Measurements from ENCODE around the gene NDUFA8. TPM values are rescaled to one million over a fixed set of nuclear protein-coding genes. Genes with fewer than 3 reads are reported as not detected.

Gene NDUFA8
- total RNA-seq, 5 donors from 2014 or later (not counting 1 experiment from before 2014, with no cell fraction given) = 11.2 to 25.4 (median 18.4) TPM

DNA sequence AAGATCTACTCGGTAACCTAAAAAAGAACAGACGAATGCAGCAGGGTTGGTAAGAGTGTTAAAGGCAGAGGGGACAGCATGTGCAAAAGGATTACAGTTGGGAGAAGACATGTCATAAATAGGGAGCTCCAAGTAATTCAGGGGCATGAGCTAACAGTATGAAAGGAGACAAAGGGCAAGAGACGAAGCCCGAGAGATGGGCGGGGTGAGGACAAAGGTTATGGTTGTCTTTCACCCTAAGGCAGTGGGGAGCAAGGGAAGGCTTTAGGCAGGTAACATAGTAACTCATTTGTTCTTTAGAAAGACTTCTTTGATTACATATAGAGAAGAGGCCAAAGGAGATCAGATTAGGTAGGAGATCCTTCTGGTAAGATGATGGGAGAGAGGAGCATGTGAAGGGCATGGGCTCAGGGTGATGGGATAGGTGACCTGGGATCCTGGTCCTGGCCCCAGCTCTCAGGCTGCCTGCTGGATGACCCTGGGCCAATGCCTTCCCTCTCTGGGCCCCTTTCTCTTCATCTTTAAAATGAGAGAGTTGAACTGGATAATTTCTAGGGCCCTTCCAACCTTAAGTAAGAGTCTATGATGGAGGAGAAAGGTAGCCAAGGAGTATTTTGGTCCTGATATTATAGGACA lies 19.6 kb upstream of the NDUFA8 start:
- CTCF ChIA-PET = no interaction called here
- Mint-ChIP-seq H3K27ac (no peak overlapping the region), H3K4me3 (no peak overlapping the region), H3K36me3 (no peaks in the 10 kb centered on the region), H3K4me1 (no peaks in the 10 kb centered on the region), H3K27me3 (peaks cover 21 to 22% of the 10 kb centered on the region in 2 donors), H3K9me3 (no peaks in the 10 kb centered on the region)
- ATAC-seq (replicated peaks in 1 of 4) = no peak
- Histone ChIP-seq H3K36me3 (ENCODE audit: control insufficient read depth in 2 of 2, extremely low read depth in 1 of 2, insufficient read depth in 1 of 2, low read length in 1 of 2) (no peaks in the 10 kb centered on the region), H3K27ac (ENCODE audit: low read length) (no peak overlapping the region), H3K9me3 (no peaks in the 10 kb centered on the region), H3K4me3 (ENCODE audit: control insufficient read depth in 1 of 2, extremely low read depth in 1 of 2, low read length in 1 of 2) (no peak overlapping the region), H3K27me3 (replicated peaks in 1 of 2; ENCODE audit: control insufficient read depth in 2 of 2, extremely low read depth in 1 of 2, insufficient read depth in 2 of 2, low read length in 1 of 2) (peaks cover 0 to 5% of the 10 kb centered on the region in 2 experiments), H3K4me1 (ENCODE audit: control insufficient read depth in 1 of 2, extremely low read depth in 1 of 2, insufficient read depth in 2 of 2, low read length in 2 of 2) (no peaks in the 10 kb centered on the region)
- POLR2A ChIA-PET = no interaction called here
- no peak for DNase-seq
- WGBS (ENCODE audit: insufficient coverage) = 92% methylated on average over 2 of the region's 5 CpGs

DNA sequence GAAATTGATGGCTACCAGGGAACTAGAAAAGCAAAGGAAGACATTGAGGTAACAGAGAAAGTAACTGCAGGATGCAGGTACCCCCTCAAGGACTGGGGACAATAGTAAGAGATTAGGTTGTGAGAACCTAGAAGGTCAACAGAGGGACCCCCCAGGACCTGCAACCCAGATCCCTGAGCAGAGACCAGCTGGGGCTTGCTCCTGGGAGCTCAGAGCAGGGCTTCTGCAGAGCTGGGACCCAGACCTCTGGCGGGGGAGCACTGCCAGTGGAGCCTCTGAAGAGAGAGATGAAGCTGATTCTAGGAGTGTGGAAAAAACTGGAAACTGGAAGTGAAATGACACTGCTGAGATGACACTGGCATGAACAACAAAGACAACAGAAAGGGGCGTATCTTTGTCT lies 17.3 kb upstream of the NDUFA8 start:
- Mint-ChIP-seq H3K9me3 (no peaks in the 10 kb centered on the region), H3K27me3 (peaks cover 28 to 34% of the 10 kb centered on the region in 2 donors)
- WGBS (ENCODE audit: insufficient coverage) = 100% methylated on average over 1 of the region's 2 CpGs

DNA sequence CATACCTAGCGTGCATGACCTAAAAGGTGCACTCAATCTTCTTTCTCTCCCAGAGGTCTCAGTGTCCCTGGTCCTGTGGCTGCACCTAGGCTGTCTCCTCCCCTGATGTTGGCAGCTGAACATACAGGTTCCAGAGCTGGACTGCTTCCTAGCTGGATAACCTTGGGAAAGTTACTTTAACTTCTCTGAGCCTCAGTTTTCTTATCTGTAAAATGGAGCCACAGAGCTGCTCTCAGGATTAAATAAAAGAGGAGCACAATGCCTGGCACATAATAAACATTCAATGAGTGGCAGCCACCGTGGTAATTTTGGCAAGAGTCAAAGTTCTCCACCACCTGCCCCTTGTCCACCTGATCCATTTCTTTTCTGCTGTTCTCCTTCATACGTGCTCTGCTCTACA lies 14.1 kb upstream of the NDUFA8 start:
- CTCF ChIA-PET = no interaction called here
- H3K4me1 ChIP-seq (ENCODE audit: control insufficient read depth in 1 of 2, extremely low read depth in 1 of 2, insufficient read depth in 2 of 2, low read length in 2 of 2) = no peaks in the 10 kb centered on the region
- H3K27me3 ChIP-seq (replicated peaks in 1 of 2; ENCODE audit: control insufficient read depth in 2 of 2, extremely low read depth in 1 of 2, insufficient read depth in 2 of 2, low read length in 1 of 2) = peaks cover 0 to 32% of the 10 kb centered on the region in 2 experiments
- Mint-ChIP-seq H3K36me3 (no peaks in the 10 kb centered on the region), H3K4me3 (no peak overlapping the region), H3K27me3 (peaks cover 35 to 47% of the 10 kb centered on the region in 2 donors), H3K27ac (peak overlapping the region in 1 of 2 donors; percentile 30), H3K4me1 (no peaks in the 10 kb centered on the region), H3K9me3 (no peaks in the 10 kb centered on the region)
- no peak for ATAC-seq (replicated peaks in 1 of 4)
- no peaks in the 10 kb centered on the region for H3K9me3 ChIP-seq
- 90% methylated on average over 3 of the region's 3 CpGs for WGBS (ENCODE audit: insufficient coverage)
- no peaks in the 10 kb centered on the region for H3K36me3 ChIP-seq (ENCODE audit: control insufficient read depth in 2 of 2, extremely low read depth in 1 of 2, insufficient read depth in 1 of 2, low read length in 1 of 2)
- no peak for DNase-seq
- H3K4me3 ChIP-seq (ENCODE audit: control insufficient read depth in 1 of 2, extremely low read depth in 1 of 2, low read length in 1 of 2) = no peak overlapping the region
- no peak overlapping the region for H3K27ac ChIP-seq (ENCODE audit: low read length)
- POLR2A ChIA-PET = no interaction called here

More for the DNA sequence above, 17.3 kb upstream of the NDUFA8 start:
- Histone ChIP-seq H3K36me3 (ENCODE audit: control insufficient read depth in 2 of 2, extremely low read depth in 1 of 2, insufficient read depth in 1 of 2, low read length in 1 of 2) (no peaks in the 10 kb centered on the region), H3K27me3 (replicated peaks in 1 of 2; ENCODE audit: control insufficient read depth in 2 of 2, extremely low read depth in 1 of 2, insufficient read depth in 2 of 2, low read length in 1 of 2) (peaks cover 0 to 25% of the 10 kb centered on the region in 2 experiments), H3K4me3 (ENCODE audit: control insufficient read depth in 1 of 2, extremely low read depth in 1 of 2, low read length in 1 of 2) (no peak overlapping the region), H3K27ac (ENCODE audit: low read length) (no peak overlapping the region), H3K9me3 (no peaks in the 10 kb centered on the region), H3K4me1 (ENCODE audit: control insufficient read depth in 1 of 2, extremely low read depth in 1 of 2, insufficient read depth in 2 of 2, low read length in 2 of 2) (no peaks in the 10 kb centered on the region)
- H3K36me3 Mint-ChIP-seq = no peaks in the 10 kb centered on the region
- H3K27ac Mint-ChIP-seq = no peak overlapping the region
- POLR2A ChIA-PET = no interaction called here
- no peak for ATAC-seq (replicated peaks in 1 of 4)
- H3K4me1 Mint-ChIP-seq = no peaks in the 10 kb centered on the region
- DNase-seq = no peak
- H3K4me3 Mint-ChIP-seq = no peak overlapping the region
- CTCF ChIA-PET = no interaction called here

DNA sequence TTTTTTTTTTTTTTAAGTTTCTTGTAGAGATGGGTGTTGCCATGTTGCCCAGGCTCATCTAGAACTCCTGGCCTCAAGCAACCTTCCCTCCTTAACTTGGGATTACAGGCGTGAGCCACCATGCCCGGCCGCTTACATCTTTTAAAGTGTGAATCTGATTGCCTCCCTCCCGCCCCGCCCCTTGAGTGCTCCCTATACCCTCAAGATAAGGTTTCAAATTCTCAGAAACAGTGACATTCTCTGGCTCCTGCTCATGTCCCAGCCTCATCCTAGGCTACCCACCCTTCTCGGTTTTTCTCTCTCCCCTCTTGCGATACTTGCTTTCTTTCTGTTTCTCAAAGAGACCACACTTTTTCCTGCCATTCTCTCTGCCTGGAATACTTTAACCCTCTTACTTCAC lies 12.6 kb upstream of the NDUFA8 start:
- no peaks in the 10 kb centered on the region for H3K4me1 ChIP-seq (ENCODE audit: control insufficient read depth in 1 of 2, extremely low read depth in 1 of 2, insufficient read depth in 2 of 2, low read length in 2 of 2)
- Mint-ChIP-seq H3K4me1 (no peaks in the 10 kb centered on the region), H3K27ac (no peak overlapping the region), H3K36me3 (no peaks in the 10 kb centered on the region), H3K4me3 (no peak overlapping the region), H3K27me3 (peaks cover 42 to 54% of the 10 kb centered on the region in 2 donors), H3K9me3 (no peaks in the 10 kb centered on the region)
- no peak for DNase-seq
- CTCF ChIA-PET = no interaction called here
- POLR2A ChIA-PET = interaction anchor here (0.6 kb wide), 2 partner anchors 25 to 305 kb away, joined by 4 read pairs; no protein-coding TSS in a partner anchor
- H3K27me3 ChIP-seq (replicated peaks in 1 of 2; ENCODE audit: control insufficient read depth in 2 of 2, extremely low read depth in 1 of 2, insufficient read depth in 2 of 2, low read length in 1 of 2) = peaks cover 0 to 34% of the 10 kb centered on the region in 2 experiments
- no peaks in the 10 kb centered on the region for H3K36me3 ChIP-seq (ENCODE audit: control insufficient read depth in 2 of 2, extremely low read depth in 1 of 2, insufficient read depth in 1 of 2, low read length in 1 of 2)
- no peak overlapping the region for H3K27ac ChIP-seq (ENCODE audit: low read length)
- H3K4me3 ChIP-seq (ENCODE audit: control insufficient read depth in 1 of 2, extremely low read depth in 1 of 2, low read length in 1 of 2) = no peak overlapping the region
- no peak for ATAC-seq (replicated peaks in 1 of 4)
- 88% methylated on average over 7 of the region's 7 CpGs for WGBS (ENCODE audit: insufficient coverage)
- H3K9me3 ChIP-seq = no peaks in the 10 kb centered on the region

DNA sequence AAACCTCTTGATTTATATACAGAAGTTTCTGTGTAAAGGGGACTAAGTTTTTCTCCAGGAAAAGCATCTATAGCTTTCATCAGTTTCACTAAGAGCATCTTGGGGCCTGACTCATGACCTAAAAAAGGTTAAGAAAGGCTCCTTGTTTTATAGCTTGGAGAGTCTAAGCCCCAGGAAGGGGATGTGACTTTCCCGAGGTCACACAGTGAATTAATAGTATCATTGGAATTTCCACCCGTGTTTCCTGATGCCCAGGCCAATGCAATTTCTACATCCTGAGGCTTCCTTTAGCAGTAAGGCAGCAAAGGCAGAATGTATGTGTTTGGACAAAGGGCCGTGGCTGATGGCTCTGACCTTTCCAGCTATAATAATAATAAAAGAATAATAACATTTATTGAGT lies 8.8 kb upstream of the NDUFA8 start:
- H3K4me1 Mint-ChIP-seq = no peaks in the 10 kb centered on the region
- no peak overlapping the region for H3K27ac Mint-ChIP-seq
- Histone ChIP-seq H3K9me3 (no peaks in the 10 kb centered on the region), H3K27me3 (replicated peaks in 1 of 2; ENCODE audit: control insufficient read depth in 2 of 2, extremely low read depth in 1 of 2, insufficient read depth in 2 of 2, low read length in 1 of 2) (peaks cover 0 to 25% of the 10 kb centered on the region in 2 experiments), H3K36me3 (ENCODE audit: control insufficient read depth in 2 of 2, extremely low read depth in 1 of 2, insufficient read depth in 1 of 2, low read length in 1 of 2) (no peaks in the 10 kb centered on the region), H3K27ac (ENCODE audit: low read length) (no peak overlapping the region), H3K4me1 (ENCODE audit: control insufficient read depth in 1 of 2, extremely low read depth in 1 of 2, insufficient read depth in 2 of 2, low read length in 2 of 2) (no peaks in the 10 kb centered on the region), H3K4me3 (ENCODE audit: control insufficient read depth in 1 of 2, extremely low read depth in 1 of 2, low read length in 1 of 2) (no peak overlapping the region)
- DNase-seq (no peak), ATAC-seq (replicated peaks in 1 of 4) (no peak)
- no peaks in the 10 kb centered on the region for H3K9me3 Mint-ChIP-seq
- H3K36me3 Mint-ChIP-seq = no peaks in the 10 kb centered on the region
- POLR2A ChIA-PET = interaction anchor here in 1 of 2 donors (0.5 kb wide), 1 partner anchor 85 kb away, joined by 4 read pairs; no protein-coding TSS in a partner anchor
- whole genome bisulfite sequencing (ENCODE audit: insufficient coverage) = no CpG with 5 or more reads among the region's 3 CpGs
- peaks cover 42 to 50% of the 10 kb centered on the region in 2 donors for H3K27me3 Mint-ChIP-seq
- H3K4me3 Mint-ChIP-seq = no peak overlapping the region
- CTCF ChIA-PET = interaction anchor here in 1 of 2 donors (0.6 kb wide), 1 partner anchor 12 kb away, joined by 3 read pairs; no protein-coding TSS in a partner anchor

DNA sequence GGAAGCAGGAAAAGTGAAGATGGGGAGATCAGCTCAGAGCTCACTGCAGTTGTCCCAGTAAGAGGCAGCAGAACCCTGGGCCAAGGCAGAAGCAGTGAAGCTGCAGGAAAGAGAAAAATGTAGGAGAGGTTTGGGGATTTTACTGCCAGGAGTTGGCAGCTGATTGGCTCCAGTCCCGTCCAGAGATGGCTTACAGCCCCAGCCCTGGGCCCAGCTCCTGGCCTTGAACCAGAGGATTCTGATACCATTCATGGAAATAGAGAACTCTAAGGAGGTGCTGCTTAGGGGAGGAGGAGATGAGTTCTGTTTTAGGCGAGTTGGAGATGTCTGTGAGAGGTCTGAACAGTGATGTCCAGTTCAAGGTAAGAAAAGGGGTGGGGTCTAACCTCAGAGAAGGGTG lies 4.7 kb upstream of the NDUFA8 start:
- peaks cover 2 to 4% of the 10 kb centered on the region in 2 experiments for H3K4me1 ChIP-seq (ENCODE audit: control insufficient read depth in 1 of 2, extremely low read depth in 1 of 2, insufficient read depth in 2 of 2, low read length in 2 of 2)
- H3K27me3 ChIP-seq (replicated peaks in 1 of 2; ENCODE audit: control insufficient read depth in 2 of 2, extremely low read depth in 1 of 2, insufficient read depth in 2 of 2, low read length in 1 of 2) = peaks cover 0 to 9% of the 10 kb centered on the region in 2 experiments
- no peak overlapping the region for H3K27ac ChIP-seq (ENCODE audit: low read length)
- ATAC-seq (replicated peaks in 1 of 4) = no peak
- POLR2A ChIA-PET = no interaction called here
- H3K27me3 Mint-ChIP-seq = peaks cover 30 to 41% of the 10 kb centered on the region in 2 donors
- H3K9me3 Mint-ChIP-seq = peaks cover 0 to 6% (median 0%) of the 10 kb centered on the region in 3 donors
- H3K27ac Mint-ChIP-seq = no peak overlapping the region
- DNase-seq = no peak
- peaks cover 7 to 14% (median 11%) of the 10 kb centered on the region in 3 donors for H3K4me1 Mint-ChIP-seq
- no peak overlapping the region for H3K4me3 ChIP-seq (ENCODE audit: control insufficient read depth in 1 of 2, extremely low read depth in 1 of 2, low read length in 1 of 2)
- no peak overlapping the region for H3K4me3 Mint-ChIP-seq
- no peaks in the 10 kb centered on the region for H3K9me3 ChIP-seq
- no peaks in the 10 kb centered on the region for H3K36me3 Mint-ChIP-seq
- H3K36me3 ChIP-seq (ENCODE audit: control insufficient read depth in 2 of 2, extremely low read depth in 1 of 2, insufficient read depth in 1 of 2, low read length in 1 of 2) = no peaks in the 10 kb centered on the region
- 43% methylated on average over 2 of the region's 2 CpGs for WGBS (ENCODE audit: insufficient coverage)
- CTCF ChIA-PET = no interaction called here

Data from T-cell (primary cell).